OCI-M1 (cell line): ENCODE results near the gene CNPY1.

ENCODE experiments used
- DNase-seq: peaks from one replicate; lab custom pipeline; 2025; lab: John Stamatoyannopoulos, UW

CNPY1 gene

DNA sequence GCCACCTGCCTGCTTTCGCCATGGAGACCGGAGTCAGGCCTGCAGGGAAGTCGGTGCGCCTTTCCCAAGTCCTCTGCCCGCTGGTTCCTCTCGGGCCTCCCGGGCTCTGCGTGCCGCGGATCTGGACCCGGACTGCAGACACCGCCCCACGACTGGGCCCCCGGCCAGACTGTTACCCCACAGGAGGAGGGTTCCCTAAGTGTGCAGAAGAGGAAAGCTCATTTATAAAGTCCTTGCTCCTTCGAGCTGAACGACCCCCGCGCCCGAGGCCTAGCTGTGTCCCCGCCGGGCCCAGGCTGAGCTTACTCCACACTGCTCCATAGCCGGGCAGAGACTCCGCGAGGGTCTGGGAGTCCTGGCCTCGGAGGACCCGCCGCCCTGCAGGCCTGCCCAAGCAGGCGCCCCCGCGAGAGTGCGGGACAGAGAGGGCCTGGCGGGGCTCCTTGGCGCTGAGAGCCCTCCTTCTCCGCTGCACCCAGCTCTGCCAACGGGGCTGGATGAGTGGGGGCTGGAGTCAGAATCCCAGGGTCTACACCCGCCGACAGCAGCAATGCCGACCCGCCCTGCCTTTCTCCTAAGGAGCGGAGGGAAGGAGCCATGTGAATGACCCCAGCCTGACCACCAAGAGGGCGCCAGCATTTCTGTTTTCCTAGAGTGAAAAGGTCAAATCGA lies 80.1 kb downstream of the CNPY1 start:
- DNase-seq, result no peak

DNA sequence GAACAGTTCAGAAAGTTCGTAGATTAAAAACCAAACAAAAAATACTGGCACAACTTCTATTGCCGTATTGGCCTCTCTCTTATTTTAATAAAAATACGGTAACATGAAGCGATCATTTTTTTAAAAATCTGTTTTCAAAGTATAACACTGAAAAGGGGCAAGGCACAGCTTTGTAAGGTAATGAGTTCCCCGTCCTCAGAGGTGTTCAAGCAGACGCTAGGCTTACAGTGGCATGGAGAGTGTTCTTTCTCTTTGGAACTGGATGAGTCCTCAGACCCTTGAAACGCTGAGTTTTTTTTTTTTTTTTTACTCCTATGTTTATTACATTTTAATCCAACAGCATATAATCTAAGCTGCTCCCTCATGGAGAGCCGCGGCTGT lies 80.6 kb downstream of the CNPY1 start:
- DNase-seq, result no peak

DNA sequence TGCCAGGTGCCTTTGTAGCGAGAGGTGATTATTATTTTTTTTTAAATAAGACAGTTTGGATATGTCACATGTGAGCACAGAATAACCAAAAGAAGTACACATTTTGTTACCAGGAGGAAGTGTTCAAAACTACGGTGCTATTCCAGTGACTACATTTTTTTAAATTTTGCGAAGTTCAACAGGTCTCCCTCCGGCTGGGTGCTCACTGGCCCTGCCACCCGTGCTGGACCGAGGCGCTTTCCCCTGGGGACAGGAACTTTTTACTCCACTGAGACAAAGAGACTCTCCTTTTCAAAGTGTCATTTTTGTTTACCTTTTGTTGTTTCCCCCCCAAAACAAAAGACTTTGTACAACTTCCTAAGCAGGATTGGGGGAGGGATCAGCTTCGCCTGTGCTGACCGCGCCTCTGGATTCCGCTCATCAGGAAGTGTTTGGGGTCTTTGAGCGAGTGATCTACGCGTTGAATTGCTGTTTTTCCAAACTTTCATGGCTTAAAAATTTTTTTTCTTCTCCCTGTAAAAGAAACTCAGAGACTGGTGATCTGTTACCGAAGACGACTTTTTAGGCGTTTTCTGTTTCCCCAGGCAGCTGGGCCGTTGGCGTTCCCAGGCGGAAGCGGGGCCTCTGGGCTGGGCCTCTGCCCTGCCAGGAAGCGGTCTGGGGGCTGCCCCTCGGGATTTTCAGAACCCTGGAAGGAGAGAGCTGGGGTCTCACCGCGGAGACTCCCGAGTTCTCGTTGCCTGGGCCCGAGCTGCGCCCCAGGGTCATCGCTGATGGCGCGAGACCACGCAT lies 81.2 kb downstream of the CNPY1 start:
- no peak for DNase-seq

- DNase-seq, result no peak
Observed at GRCh38 chr7:155464183-155464582, 82.2 kb downstream of the CNPY1 start.

- DNase-seq, result no peak
Observed at GRCh38 chr7:155463114-155463811, 83.1 kb downstream of the CNPY1 start.

- no peak for DNase-seq
Observed at GRCh38 chr7:155462163-155462735, 84.1 kb downstream of the CNPY1 start.

- DNase-seq, result no peak
Observed at GRCh38 chr7:155461631-155462030, 84.7 kb downstream of the CNPY1 start.

DNA sequence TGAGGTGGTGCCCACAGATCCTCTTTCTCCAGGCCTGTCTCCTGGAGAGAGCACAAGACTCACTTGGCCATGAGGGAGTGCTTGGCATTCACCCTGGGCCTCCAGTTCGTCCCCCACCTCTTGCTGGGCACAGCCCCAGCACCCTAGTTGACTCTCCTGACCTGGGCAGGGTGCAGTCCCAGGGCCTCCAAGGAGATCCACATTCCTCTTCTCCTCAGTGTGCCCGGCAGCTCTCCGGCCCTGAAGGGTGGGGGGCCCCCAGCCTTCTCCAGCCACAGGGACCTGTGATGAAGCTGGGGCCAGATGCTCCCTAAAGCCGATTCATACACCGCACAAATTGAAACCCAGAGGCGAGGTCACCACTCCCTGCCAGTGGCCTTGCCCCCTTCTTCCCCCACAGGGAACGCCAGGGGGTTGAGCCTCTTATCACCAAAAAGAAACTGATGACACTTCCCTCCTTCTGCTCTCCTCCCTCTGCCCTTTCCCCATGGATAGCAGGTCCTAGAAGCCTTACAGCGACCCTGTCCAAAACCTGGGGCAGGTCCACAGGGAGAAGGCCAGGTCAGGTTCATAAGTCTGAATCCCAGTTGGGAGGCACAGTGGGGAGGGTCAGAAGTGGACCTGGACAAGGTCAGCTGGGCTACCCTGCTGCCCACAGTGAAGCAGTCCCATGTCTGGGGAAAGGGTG lies 85.3 kb downstream of the CNPY1 start:
- no peak for DNase-seq

- no peak for DNase-seq
Observed at GRCh38 chr7:155459700-155460461, 86.5 kb downstream of the CNPY1 start.

GRCh38 chr7:155458878-155459699 lies 87.3 kb downstream of the CNPY1 start:
- no peak for DNase-seq

DNA sequence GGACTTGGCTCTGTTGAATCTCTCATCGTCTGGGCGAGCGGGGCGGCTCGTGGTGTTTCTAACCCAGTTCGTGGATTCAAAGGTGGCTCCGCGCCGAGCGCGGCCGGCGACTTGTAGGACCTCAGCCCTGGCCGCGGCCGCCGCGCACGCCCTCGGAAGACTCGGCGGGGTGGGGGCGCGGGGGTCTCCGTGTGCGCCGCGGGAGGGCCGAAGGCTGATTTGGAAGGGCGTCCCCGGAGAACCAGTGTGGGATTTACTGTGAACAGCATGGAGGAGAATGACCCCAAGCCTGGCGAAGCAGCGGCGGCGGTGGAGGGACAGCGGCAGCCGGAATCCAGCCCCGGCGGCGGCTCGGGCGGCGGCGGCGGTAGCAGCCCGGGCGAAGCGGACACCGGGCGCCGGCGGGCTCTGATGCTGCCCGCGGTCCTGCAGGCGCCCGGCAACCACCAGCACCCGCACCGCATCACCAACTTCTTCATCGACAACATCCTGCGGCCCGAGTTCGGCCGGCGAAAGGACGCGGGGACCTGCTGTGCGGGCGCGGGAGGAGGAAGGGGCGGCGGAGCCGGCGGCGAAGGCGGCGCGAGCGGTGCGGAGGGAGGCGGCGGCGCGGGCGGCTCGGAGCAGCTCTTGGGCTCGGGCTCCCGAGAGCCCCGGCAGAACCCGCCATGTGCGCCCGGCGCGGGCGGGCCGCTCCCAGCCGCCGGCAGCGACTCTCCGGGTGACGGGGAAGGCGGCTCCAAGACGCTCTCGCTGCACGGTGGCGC lies 88.1 kb downstream of the CNPY1 start, which contains the start of gene EN2:
Gene EN2 (plus strand): TSS at position 19 of the 767 bp plus-strand sequence. CDS start 249 bp downstream, at position 268.
- DNase-seq, result no peak

DNA sequence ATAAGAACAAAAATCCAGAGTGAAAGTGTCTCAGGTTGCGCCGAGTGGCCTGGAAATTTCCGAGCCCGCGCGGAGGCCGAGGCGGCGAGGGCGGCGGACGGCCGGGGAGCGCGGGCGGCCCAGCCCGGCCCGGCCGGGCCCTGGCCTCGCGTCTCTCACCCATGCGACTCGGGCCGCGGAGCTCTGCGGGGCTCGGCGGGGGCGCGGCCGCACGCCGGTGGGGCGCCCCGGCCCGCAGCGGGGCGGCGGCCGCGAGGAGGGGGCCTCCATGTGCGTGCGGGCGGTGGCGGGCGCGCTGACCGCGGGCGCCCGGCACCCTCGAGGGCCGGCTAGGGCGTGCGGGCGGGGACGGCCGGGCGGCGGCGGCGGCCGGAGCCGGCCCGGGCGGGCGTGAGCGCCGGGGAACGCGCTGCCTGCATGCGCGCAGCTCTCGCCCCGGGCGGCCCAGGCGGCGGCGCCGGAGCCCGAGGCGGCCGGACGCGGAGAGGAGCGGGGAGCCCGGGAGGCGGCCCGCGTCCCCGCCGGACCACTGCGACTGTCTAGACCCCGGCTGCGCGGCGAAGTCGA lies 88.7 kb downstream of the CNPY1 start:
- DNase-seq, result no peak

DNA sequence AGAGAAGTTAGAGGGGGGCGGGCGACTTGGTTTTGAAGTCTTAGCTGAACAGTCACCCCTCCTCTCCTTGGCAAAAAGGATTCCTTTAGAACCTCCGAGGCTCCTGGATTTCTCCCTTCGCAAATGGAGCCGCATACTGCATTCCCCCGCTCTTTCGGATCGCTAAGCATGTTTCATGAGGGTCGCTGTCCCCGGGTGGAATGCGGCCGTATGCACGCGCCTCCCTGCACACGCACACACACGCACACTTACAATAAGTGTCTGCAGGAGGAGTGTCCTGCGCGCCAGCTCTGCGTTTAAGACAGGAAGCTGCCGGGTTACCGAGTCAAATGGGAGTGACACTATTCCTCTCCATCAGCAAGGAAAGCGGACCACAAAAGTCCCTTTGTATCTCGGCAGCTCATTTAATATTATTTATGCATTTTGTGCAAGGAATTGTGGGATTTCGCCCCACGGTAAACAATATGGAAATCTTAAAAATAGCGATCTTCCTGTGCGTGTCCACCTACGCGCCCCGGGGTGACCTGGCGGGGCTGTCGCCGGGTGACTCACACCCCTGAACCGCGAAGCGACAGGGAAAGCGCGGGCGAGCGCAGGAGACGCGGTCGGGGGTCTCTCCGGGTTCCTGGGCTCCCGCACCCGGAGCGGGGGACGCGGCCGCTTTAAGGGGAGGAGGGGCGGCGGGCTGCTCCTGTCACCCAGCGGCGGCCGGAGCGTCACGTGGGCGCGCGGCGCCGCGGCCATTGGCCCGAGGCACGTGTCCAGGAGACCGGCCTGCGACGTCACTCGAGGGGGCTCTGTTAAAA lies 89.4 kb downstream of the CNPY1 start:
- DNase-seq, result no peak

DNA sequence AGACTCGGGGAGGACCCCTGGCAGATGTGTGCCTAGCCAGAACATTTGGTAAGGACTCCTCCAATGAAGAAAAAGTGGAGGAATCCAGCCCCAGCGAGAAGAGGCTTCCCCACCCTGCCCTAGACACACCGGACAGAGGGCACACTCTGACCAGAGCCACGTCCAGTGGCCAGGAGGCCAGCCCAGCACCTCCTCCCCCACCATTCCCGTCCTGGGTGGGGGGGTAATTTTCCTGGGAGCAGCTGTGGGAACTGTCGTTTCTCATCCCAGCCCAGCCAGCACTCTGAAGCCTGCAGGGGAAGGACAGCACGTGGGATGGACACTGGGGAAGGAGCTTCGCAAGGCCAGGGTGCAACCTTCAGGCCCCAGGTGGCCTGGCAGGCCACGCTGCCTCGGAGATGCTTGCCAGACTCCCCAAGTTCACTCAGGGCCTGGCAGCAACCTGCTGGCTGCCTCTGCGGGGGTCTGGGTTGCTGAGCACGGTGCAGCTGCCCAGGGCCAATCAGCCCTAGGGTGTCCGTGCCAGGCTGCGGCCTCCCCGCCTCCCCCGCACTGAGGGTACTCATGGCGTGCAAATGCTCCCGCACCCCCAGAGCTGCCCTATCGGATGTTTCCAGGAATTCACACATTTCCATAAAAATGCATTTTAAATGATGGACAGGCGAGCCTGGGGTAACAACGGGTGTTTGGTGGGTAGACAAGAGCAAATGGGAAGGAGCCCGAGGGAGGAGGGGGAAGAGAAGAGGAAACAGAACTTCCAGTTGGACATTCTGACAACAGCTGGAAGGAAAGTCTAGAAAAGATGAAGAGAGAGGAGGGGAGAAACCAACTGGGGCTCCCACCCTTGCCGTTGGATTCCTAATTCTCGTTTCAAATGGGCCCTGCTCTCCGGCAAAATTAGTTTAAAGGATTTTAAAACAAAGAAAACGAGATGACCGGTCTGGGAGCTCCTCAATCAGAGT lies 90.3 kb downstream of the CNPY1 start:
- no peak for DNase-seq

DNA sequence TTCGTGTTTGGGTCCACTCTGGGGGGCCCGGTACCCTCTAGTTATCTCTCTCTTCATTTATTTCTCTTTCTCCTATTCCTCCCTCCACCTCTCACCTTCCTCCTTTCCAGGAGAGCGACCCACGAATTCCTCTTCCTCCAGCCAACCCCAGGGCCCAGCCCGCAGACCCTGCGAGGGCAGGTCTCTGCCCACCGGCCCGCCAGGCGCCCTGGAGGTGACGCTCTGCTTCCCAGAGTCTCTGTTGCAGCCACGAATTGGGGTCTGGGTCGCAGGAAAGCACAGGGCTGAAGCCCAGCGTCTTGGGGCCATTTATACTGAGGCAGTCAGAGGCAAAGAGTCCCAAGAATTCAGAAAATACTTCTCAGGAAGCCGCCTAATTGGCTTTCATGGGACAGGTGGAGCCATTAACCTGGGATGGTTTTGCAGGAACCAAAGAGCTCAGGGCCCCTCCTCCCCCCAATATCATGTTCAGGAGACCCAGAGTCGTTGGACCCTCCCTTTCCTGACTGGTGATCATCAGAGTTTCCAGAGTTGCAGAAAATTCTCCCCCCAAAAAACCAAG lies 91.1 kb downstream of the CNPY1 start:
- no peak for DNase-seq

DNA sequence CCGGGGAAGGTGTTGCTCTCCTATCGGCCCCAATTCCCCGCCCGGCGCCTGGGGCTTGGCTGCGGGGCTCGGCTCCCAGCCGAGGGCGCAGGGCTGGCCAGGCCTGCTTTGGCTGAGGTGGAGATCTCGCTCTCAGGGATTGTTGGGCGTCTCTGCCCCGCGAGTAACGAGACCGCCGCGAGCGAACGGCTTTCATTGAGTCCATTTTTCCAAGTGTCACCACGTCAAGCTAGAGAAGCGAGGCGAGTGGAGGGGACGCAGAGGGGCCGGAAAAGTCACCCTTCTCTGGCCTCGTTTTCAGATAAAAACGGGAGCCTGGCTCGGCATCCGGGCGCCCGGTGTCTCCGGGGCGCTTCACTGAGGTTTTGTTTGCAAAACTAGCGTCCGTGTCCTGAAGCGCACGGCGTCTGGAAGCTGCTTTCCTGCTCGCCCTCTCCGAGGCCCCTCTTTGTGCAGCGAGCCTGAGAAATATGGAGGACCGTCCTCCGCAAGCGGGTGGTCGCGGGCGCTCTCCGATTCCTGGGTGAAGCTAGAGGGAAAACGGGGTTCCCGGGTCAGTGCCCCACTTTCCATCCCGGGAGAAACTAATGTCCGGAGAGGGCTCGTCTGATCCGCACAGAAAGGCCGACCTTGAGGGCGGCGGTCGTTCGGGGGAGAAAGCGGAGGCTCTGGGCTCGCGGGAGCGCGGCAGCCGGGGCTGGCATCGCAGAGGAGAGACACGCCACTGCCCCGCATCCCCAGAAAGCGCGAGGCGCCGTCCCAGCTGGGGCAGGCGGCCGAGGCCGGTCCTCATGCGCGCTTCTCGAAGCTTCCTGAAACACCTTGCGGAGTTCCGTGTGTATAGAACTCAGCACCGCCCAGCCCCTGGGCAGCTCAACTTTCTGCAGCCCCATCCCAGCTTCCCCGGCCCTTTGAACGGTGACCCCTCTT lies 91.9 kb downstream of the CNPY1 start:
- no peak for DNase-seq
